Stimulated activated naive CD8-positive, alpha-beta T cell treated with anti-CD3 and anti-CD28 coated beads, Interleukin-15, Interleukin-2, amounts not matched to agents 100 ng/mL and 50 ng/mL, for 24 hours (primary cell): ENCODE measurements around the gene CACNB4.

Source experiments
- H3K27ac Mint-ChIP-seq: one replicate; pipeline ENCODE4 v1.8.0; 2021; ENCODE audit warnings: mild to moderate bottlenecking, mixed read lengths
- H3K27me3 Mint-ChIP-seq: one replicate; pipeline ENCODE4 v1.8.0; 2021; ENCODE audit warnings: mixed read lengths
- H3K36me3 Mint-ChIP-seq: one replicate; pipeline ENCODE4 v1.8.0; 2021; ENCODE audit warnings: low read depth, mixed read lengths
- H3K4me1 Mint-ChIP-seq: one replicate; pipeline ENCODE4 v1.8.0; 2021; ENCODE audit warnings: low read depth, mixed read lengths
- H3K4me3 Mint-ChIP-seq: one replicate; pipeline ENCODE4 v1.8.0; 2021; ENCODE audit warnings: mild to moderate bottlenecking, mixed read lengths
- H3K9me3 Mint-ChIP-seq: one replicate; pipeline ENCODE4 v1.8.0; 2021; ENCODE audit warnings: mixed read lengths

Gene CACNB4

GRCh38 chr2:151840216-151841046 lies 258.4 kb downstream of the CACNB4 start:
- H3K4me3 Mint-ChIP-seq = no peak overlapping the region
- no peak overlapping the region for H3K27ac Mint-ChIP-seq
- H3K9me3 Mint-ChIP-seq = no peaks in the 10 kb centered on the region
- H3K27me3 Mint-ChIP-seq = no peaks in the 10 kb centered on the region
- H3K4me1 Mint-ChIP-seq = peaks cover 7% of the 10 kb centered on the region
- H3K36me3 Mint-ChIP-seq = no peaks in the 10 kb centered on the region

GRCh38 chr2:151837926-151838325 lies 260.9 kb downstream of the CACNB4 start:
- Mint-ChIP-seq H3K4me1 (no peaks in the 10 kb centered on the region), H3K9me3 (no peaks in the 10 kb centered on the region), H3K36me3 (no peaks in the 10 kb centered on the region), H3K27me3 (no peaks in the 10 kb centered on the region), H3K4me3 (no peak overlapping the region), H3K27ac (no peak overlapping the region)

DNA sequence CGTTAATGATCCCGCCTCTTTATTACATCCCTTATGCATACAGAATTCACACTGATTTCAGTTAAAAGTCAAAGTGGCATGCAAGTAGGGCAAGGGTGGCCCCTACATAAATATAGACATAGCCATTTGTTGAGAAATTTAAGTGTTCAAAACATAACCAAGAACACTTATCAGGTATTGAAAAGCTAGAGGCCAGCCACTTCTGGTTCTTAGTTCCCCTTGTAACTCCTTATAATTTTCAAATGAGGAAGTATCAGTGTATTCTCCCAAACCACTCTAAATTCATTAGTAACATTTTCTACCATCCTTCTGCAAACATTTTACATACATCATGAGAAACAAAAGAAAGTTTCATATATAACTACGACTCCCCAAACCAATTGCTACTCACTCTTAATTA lies 264.9 kb downstream of the CACNB4 start:
- Mint-ChIP-seq H3K4me3 (no peak overlapping the region), H3K9me3 (no peaks in the 10 kb centered on the region), H3K27ac (no peak overlapping the region), H3K4me1 (peaks cover under 1% of the 10 kb centered on the region), H3K27me3 (no peaks in the 10 kb centered on the region), H3K36me3 (no peaks in the 10 kb centered on the region)

DNA sequence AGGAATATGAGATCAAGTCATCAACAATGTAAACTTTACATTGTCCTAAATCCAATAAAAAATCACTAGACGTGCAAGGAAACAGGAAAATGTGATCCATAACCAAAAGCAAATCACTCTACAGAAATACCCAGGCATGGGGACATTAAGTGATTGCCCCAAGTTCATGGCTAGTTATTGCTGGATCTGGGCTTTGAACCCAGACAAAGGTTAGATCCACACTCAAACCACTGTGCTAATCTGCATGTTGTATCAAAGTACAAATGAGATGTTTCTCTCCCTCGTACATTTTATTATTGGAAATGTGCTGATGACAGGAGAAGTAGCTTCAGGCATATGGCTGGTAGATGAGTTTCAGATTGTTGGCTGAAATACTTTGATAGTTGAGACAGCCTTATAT lies 267.9 kb downstream of the CACNB4 start:
- Mint-ChIP-seq H3K9me3 (no peaks in the 10 kb centered on the region), H3K4me3 (no peak overlapping the region), H3K27me3 (no peaks in the 10 kb centered on the region), H3K27ac (no peak overlapping the region), H3K4me1 (peaks cover 25% of the 10 kb centered on the region), H3K36me3 (peaks cover 7% of the 10 kb centered on the region)

DNA sequence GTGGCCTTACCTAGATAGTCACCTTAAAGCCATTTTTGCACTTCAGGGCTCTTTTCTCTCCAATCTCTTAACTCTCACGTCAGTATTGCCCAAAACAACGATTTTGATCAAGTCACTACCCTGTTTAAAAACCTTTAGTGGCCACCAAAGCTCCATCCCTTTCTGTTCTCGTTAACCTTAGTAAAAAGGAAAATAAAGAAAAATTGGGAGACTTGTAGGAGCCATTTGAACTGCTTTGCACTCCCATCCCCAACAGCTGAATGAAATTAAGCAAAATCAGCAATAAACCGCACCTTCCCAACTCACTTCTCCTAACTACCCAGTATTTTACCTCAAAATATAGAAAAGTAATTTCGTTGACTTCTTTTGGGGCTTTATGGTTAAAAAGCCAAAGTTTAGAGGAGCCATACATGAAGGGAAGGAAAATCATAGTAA lies 269.9 kb downstream of the CACNB4 start:
- H3K27ac Mint-ChIP-seq = peak overlapping the region; percentile 98
- H3K4me1 Mint-ChIP-seq = peaks cover 45% of the 10 kb centered on the region
- H3K4me3 Mint-ChIP-seq = peak overlapping the region; percentile 98
- no peaks in the 10 kb centered on the region for H3K27me3 Mint-ChIP-seq
- H3K36me3 Mint-ChIP-seq = peaks cover 8% of the 10 kb centered on the region
- H3K9me3 Mint-ChIP-seq = no peaks in the 10 kb centered on the region

DNA sequence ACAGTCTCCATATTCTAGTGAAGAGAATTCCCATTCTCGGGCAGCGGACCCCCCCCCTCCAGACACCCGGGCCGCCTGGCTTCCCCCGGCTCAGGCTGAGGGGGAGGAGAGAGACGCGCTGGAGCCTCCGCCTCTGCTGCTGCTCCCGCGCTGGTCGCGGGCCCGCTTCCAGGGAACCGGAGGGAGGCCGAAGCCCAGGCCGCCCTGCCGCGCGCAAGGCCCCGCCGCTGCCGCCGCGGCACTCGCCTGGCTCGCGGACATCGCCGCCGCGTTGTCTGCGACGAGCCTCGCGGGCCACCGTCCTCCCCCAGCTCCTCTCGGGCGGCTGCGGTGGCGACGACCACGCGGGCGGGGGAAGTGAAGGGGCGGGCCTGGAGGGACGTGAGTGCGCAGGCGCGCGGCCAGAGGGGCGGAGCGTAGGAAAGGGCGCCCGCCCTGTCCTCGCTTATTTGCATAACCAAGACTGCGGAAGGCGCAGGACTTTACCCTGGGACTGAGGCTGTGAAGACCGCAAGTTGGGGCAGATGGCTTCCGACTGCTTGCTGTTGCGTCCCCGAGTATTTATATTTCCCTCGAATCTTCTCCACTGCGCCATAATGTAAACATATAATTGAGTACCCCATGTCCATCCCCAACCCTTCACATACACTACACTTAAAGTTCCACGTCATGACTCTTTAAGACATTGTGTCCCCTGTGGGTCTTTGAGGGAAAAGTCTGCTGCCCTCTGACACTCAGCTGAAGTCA lies 270.5 kb downstream of the CACNB4 start, which contains the start of gene ARL5A:
Gene ARL5A, minus strand, starts transcription at position 279 of the 747 bp plus-strand sequence. Its CDS starts 245 bp downstream, at position 34.
- no peaks in the 10 kb centered on the region for H3K27me3 Mint-ChIP-seq
- H3K4me1 Mint-ChIP-seq = peaks cover 51% of the 10 kb centered on the region
- H3K36me3 Mint-ChIP-seq = peaks cover 14% of the 10 kb centered on the region
- H3K27ac Mint-ChIP-seq = peak within 1 kb of the TSS; percentile 98
- H3K4me3 Mint-ChIP-seq = peak within 1 kb of the TSS; percentile 98
- H3K9me3 Mint-ChIP-seq = no peaks in the 10 kb centered on the region

DNA sequence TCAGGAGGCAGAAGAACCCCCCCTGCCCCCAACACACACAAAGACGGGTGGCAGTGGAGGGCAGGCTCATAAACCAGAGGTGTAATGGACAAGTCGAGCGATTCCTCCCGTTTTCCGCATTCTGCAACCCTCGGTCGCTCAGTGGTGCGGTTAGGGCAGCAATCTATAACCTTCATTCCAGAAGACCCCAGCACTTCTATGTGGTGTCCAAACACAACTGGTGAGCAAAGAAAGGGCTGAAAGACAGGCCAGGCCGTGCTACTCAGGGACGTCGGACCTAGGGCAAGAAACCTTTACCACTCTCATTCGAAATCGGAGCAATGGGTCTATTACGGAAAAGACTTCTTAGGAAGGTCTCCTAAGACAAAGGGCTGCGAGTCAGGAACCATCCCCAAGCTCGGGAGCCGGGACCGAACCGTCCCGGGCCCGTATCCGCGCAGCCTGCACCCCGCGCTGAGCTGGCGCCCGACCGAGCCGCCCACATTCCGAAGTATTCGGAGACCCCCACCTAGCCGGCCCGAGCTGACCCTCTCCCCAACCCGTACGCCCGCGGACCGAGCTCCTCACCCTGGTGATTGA lies 271.2 kb downstream of the CACNB4 start:
- Mint-ChIP-seq H3K27ac (peak overlapping the region; percentile 89), H3K4me1 (peaks cover 58% of the 10 kb centered on the region), H3K27me3 (no peaks in the 10 kb centered on the region), H3K36me3 (peaks cover 18% of the 10 kb centered on the region), H3K4me3 (peak overlapping the region; percentile 98), H3K9me3 (no peaks in the 10 kb centered on the region)

GRCh38 chr2:151826737-151827157 lies 272.1 kb downstream of the CACNB4 start:
- Mint-ChIP-seq H3K27ac (no peak overlapping the region), H3K4me3 (peak overlapping the region; percentile 98), H3K36me3 (peaks cover 25% of the 10 kb centered on the region), H3K4me1 (peaks cover 65% of the 10 kb centered on the region), H3K9me3 (no peaks in the 10 kb centered on the region), H3K27me3 (no peaks in the 10 kb centered on the region)

DNA sequence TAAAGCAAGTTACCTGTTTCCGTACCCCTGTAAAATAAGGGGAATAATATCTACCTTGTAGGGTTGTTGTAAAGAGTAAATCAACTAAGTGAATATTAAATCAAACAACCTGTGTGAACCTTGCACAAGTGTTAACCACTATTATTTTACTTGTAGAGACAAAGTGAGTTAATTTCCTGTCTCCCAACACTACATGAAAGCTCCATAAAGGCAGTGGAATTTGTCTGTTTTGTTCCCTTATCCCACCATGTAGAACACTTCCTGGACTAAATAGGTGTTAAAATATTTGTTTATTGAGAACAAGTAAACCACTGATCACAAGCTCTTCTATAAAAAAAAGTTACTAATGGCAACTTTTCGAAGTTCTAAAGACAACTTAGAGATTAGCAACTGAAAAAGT lies 274.0 kb downstream of the CACNB4 start:
- no peak overlapping the region for H3K27ac Mint-ChIP-seq
- H3K36me3 Mint-ChIP-seq = peaks cover 33% of the 10 kb centered on the region
- no peaks in the 10 kb centered on the region for H3K9me3 Mint-ChIP-seq

DNA sequence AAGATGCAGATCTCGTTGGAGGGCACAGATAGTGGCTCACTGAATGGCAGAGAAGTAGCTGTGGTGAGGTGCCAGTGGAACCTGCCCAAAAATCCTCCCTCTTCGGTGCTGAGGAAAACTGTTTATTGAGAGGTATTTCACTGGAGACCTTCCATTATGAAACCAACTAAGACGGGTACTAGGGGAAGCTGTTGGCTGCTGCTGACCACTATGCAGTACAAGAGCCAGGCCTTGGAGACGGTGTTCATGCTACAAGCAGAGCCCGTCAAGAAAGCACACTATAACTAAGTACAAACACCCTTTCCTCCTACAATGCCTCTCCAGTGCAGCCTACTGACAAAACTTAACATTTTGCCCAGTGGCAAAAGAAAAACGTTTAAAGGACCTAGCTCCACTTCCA lies 275.2 kb downstream of the CACNB4 start:
- Mint-ChIP-seq H3K36me3 (peaks cover 37% of the 10 kb centered on the region), H3K27me3 (no peaks in the 10 kb centered on the region), H3K27ac (no peak overlapping the region), H3K4me1 (peaks cover 91% of the 10 kb centered on the region), H3K4me3 (peak overlapping the region; percentile 14), H3K9me3 (no peaks in the 10 kb centered on the region)

More for the DNA sequence above, 274.0 kb downstream of the CACNB4 start:
- Mint-ChIP-seq H3K4me1 (peaks cover 82% of the 10 kb centered on the region), H3K27me3 (no peaks in the 10 kb centered on the region), H3K4me3 (no peak overlapping the region)

DNA sequence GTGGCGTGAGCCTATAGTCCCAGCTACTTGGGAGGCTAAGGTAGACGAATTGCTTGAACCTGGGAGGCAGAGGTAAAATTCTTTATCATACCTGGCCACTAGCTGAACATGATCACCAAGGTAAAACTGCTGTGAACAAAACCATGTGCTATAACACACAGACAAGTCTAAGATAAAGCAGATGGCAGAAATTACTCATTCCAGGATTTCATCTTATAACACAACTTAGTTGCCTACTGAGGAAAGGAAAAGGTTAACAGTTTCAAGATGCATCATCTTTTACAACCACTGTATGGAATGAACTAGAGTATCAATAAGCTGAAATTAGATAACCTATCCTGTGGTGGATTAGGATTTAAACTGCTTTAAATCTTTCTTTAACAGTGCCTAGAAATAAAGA lies 278.9 kb downstream of the CACNB4 start:
- Mint-ChIP-seq H3K27me3 (no peaks in the 10 kb centered on the region), H3K4me1 (peaks cover 64% of the 10 kb centered on the region), H3K9me3 (no peaks in the 10 kb centered on the region), H3K27ac (peak overlapping the region; percentile 85), H3K36me3 (peaks cover 47% of the 10 kb centered on the region), H3K4me3 (peak overlapping the region; percentile 26)

DNA sequence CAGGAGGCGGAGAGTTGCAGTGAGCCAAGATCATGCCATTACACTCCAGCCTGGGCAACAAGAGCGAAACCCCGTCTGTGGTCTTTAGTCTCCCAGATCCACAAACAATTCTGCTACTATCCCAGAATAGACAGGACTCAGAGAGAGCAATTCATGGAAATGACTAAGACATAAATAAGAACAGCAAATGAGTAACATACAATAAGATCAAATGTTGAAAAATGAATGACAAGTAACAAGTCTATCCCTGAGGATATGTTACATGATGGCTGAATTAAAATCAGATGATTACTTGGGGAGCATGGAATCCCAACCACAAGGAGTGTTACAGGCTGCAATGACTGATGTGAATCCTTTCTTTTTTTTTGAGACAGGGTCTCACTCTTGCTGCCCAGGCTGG lies 280.9 kb downstream of the CACNB4 start:
- no peaks in the 10 kb centered on the region for H3K9me3 Mint-ChIP-seq
- H3K36me3 Mint-ChIP-seq = peaks cover 57% of the 10 kb centered on the region
- H3K27me3 Mint-ChIP-seq = no peaks in the 10 kb centered on the region
- peaks cover 44% of the 10 kb centered on the region for H3K4me1 Mint-ChIP-seq
- H3K27ac Mint-ChIP-seq = no peak overlapping the region
- no peak overlapping the region for H3K4me3 Mint-ChIP-seq

GRCh38 chr2:151816843-151817242 lies 282.0 kb downstream of the CACNB4 start:
- Mint-ChIP-seq H3K4me3 (no peak overlapping the region), H3K27ac (no peak overlapping the region), H3K36me3 (peaks cover 57% of the 10 kb centered on the region), H3K9me3 (no peaks in the 10 kb centered on the region), H3K4me1 (peaks cover 34% of the 10 kb centered on the region), H3K27me3 (no peaks in the 10 kb centered on the region)

- H3K4me1 Mint-ChIP-seq = peaks cover 28% of the 10 kb centered on the region
- H3K27me3 Mint-ChIP-seq = no peaks in the 10 kb centered on the region
- no peaks in the 10 kb centered on the region for H3K9me3 Mint-ChIP-seq
- H3K4me3 Mint-ChIP-seq = no peak overlapping the region
- H3K27ac Mint-ChIP-seq = no peak overlapping the region
- peaks cover 59% of the 10 kb centered on the region for H3K36me3 Mint-ChIP-seq
Measured at GRCh38 chr2:151815821-151816489, 282.9 kb downstream of the CACNB4 start.
